Measurements from ENCODE around the gene CEP78. TPM values are rescaled to one million over a fixed set of nuclear protein-coding genes. Genes with fewer than 3 reads are reported as not detected.

The CEP78 gene
- total RNA-seq, 2 experiments from 2014 or later, result 40.0 to 40.4 TPM

GRCh38 chr9:78300209-78300608, 64.3 kb downstream of the CEP78 start:
- POLR2A ChIA-PET, result no interaction called here
- CTCF ChIA-PET, result no interaction called here

- ChIA-PET CTCF (interaction anchor here (0.6 kb wide), 1 partner anchor 33 kb away, joined by 3 read pairs; no protein-coding TSS in a partner anchor), POLR2A (no interaction called here)
Measured at GRCh38 chr9:78301466-78301865, 65.6 kb downstream of the CEP78 start.

- ChIA-PET POLR2A (no interaction called here), CTCF (no interaction called here)
Measured at GRCh38 chr9:78303377-78304062, 67.6 kb downstream of the CEP78 start.

- POLR2A ChIA-PET, result no interaction called here
- CTCF ChIA-PET, result no interaction called here
Measured at GRCh38 chr9:78304357-78304756, 68.5 kb downstream of the CEP78 start.

GRCh38 chr9:78306222-78307076, 70.6 kb downstream of the CEP78 start:
- CTCF ChIA-PET, result no interaction called here
- POLR2A ChIA-PET, result no interaction called here

- POLR2A ChIA-PET, result no interaction called here
- CTCF ChIA-PET, result no interaction called here
Measured at GRCh38 chr9:78307360-78307759, 71.5 kb downstream of the CEP78 start.

- POLR2A ChIA-PET, result interaction anchor here (0.5 kb wide), 1 partner anchor 52 kb away, joined by 3 read pairs; no protein-coding TSS in a partner anchor
- CTCF ChIA-PET, result no interaction called here
Measured at GRCh38 chr9:78309066-78309465, 73.2 kb downstream of the CEP78 start.

GRCh38 chr9:78311075-78311474, 75.2 kb downstream of the CEP78 start:
- CTCF ChIA-PET, result no interaction called here
- POLR2A ChIA-PET, result no interaction called here

- CTCF ChIA-PET, result no interaction called here
Measured at GRCh38 chr9:78311886-78312524, 76.1 kb downstream of the CEP78 start.

GRCh38 chr9:78314550-78314949, 78.7 kb downstream of the CEP78 start:
- CTCF ChIA-PET, result no interaction called here
- POLR2A ChIA-PET, result interaction anchor here (0.9 to 1.3 kb wide), 2 partner anchors 17 to 18 kb away, joined by 3 to 7 read pairs; partner anchors contain the start of gene PSAT1

More at GRCh38 chr9:78311886-78312524, 76.1 kb downstream of the CEP78 start:
- POLR2A ChIA-PET, result no interaction called here

GRCh38 chr9:78314953-78315870, 79.3 kb downstream of the CEP78 start:
- POLR2A ChIA-PET, result interaction anchor here (0.9 to 1.3 kb wide), 2 partner anchors 18 kb away, joined by 3 to 7 read pairs; partner anchors contain the start of gene PSAT1
- CTCF ChIA-PET, result interaction anchor here (1.3 kb wide), 1 partner anchor 17 kb away, joined by 3 read pairs; no protein-coding TSS in a partner anchor

- CTCF ChIA-PET, result interaction anchor here (1.3 kb wide), 1 partner anchor 18 kb away, joined by 3 read pairs; no protein-coding TSS in a partner anchor
- POLR2A ChIA-PET, result no interaction called here
Measured at GRCh38 chr9:78316166-78316892, 80.5 kb downstream of the CEP78 start.

GRCh38 chr9:78319197-78320029, 83.5 kb downstream of the CEP78 start:
- POLR2A ChIA-PET, result no interaction called here
- CTCF ChIA-PET, result no interaction called here

GRCh38 chr9:78320030-78320693, 84.3 kb downstream of the CEP78 start:
- ChIA-PET CTCF (no interaction called here), POLR2A (no interaction called here)

- ChIA-PET CTCF (interaction anchor here (1.0 kb wide), 1 partner anchor 73 kb away, joined by 3 read pairs; no protein-coding TSS in a partner anchor), POLR2A (no interaction called here)
Measured at GRCh38 chr9:78320875-78321496, 85.1 kb downstream of the CEP78 start.

- ChIA-PET POLR2A (no interaction called here), CTCF (interaction anchor here (1.0 kb wide), 1 partner anchor 74 kb away, joined by 3 read pairs; no protein-coding TSS in a partner anchor)
Measured at GRCh38 chr9:78321505-78321904, 85.6 kb downstream of the CEP78 start.

Measured in activated CD8-positive, alpha-beta memory T cell treated with anti-CD3 and anti-CD28 coated beads for 36 hours (primary cell).